HG03354 (cell line): Measurements from ENCODE around the gene CCDC157.
"Not testable (repeated sequence)": the region's sequence is repeated elsewhere in the genome, so short reads cannot be mapped to it uniquely, and the experiment has no call there.

ENCODE experiments used
- ATAC-seq: cut with Tn5 transposase; IDR thresholded peaks from one replicate; pipeline ENCODE4 v1.9.1; 2021; ENCODE audit warnings: mild to moderate bottlenecking; ENCODE audit not compliant: unreplicated experiment, poor library complexity, severe bottlenecking

CCDC157 gene

DNA sequence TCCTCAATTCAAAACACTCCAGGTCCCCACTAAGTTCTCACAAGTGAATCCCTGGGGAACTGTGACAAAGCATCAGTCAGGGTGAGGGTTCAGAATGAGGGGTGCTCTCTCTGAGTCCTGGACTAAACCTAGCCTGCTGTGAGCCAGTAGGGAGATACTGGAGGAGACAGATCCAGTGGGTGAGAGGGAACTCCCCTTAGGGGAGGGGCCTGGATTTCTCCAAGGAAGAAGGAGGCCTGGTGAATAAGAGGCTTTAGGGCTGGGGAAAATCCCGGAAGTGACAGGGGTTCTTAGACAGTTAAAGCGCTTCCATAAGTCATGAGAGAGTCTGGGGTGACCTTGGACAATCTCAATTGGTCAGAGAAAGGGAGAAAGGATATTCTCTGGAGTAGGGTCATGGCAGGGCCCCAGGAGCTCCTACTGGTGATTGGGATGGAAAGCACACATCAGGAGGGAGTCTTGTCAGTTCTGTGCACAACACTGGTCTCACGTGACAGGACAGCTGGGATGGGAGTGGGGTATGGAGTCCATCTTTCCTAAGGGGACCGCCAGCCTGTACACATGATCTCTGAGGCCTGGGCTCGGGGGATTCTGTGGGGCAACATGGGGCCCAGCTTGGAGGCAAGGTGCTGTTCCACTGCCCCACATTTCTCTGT lies 31.6 kb upstream of the CCDC157 start:
- no peak for ATAC-seq

DNA sequence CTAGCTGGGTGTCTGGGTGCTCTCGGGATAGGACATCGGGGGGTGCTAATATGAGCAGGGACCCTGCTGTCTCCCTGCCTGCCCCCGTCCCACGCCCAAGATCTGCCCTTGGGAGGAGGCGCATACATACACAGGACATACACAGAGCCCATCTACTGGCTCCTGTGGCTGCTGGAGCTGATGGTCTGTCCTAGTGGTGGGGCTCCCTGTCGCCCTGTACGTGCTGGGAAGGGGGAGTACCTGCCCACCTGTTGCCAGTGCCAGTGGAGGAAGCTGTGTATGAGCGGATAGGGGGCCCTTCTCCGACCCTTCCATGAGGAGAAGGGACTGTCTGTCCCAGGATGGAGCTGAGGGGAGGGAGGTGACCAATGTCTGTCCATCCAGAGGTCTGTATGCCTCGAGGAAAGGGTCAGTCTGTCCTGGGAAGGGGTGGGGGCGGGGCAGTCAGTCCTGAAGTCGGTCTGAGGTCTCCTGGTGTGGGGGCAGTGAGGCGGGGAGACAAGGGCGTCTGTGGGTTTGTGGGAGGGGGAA lies 31.0 kb upstream of the CCDC157 start:
- ATAC-seq = no peak

DNA sequence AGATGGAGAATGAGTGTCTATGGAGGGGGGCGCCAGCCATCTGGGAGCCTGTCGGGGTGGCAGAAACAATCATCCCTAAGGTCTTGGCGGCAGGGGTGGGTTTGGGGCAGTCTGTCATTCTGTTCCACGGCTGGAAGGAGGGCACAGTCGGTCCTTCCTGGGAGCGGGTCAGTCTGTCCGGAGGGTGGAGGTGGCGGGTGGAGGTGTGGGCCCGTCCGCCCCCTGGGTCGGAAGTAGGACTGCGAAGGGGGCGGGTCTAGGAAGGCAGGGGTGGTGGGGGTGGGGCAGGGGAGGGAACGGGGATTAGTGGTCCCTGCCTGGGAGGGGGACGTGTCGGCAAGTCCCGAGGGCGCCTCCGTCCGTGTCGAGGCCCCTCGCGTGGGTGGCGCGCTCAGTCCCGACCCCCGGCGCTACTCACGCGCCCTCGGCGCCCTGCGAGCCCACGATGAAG lies 30.5 kb upstream of the CCDC157 start:
- peak; percentile 26 for ATAC-seq

DNA sequence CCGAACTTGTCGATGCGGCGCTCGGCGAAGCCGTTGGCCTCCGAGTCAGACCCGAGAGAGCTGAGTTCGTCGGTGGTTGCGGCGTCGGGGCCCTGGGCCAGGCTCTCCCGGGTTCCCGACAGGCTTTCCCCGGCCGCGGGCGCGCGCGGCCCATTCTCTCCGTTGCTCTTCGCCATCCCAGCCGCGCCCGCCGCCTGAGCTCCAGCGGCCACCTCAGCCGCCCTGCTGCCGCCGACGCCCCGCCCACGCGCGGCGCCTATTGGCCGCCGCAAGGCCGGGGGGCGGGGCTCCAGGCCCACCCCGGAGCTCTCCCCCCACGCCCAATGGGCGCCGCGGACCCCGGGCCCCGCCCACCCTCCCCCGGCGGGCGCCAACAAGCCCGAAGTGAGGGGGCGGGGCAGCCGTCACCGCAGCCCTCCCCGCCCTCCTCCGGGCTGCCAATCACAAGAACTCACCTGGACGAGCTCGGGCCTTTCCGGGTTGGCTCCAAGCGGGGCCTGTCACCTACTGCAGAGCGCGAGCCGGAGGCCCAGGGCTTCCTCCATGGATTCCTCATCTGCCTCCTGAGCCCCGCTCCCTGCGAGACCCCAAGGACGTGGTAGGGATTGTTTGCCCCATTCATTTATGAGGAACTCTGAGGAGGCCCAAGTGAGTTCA lies 30.0 kb upstream of the CCDC157 start, which contains the start of gene TBC1D10A:
Gene TBC1D10A (minus strand): TSS at position 236 of the 657 bp plus-strand sequence. CDS start 60 bp downstream, at position 176.
- ATAC-seq = peak; percentile 87

DNA sequence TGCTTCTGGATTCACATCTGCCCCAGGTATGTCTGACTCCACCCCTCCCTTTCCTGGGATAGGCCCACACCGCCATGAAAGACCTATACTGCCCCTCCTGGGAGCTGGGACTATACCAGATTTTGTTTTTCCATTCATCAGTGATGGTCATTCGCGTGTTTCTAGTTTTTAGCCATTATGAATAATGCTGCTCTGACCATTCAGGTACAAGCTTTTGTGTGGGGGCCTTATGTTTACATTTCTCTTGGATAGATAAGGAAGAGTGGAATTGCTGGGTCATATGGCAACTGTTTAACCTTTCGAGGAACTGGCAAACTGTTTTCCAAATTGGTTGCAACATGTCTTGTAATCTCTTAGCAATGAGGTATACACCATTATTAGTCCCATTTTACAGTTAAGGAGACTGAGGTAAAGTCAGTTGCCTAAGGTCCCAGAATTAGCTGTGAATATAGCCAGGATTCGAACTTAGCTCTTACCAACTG lies 28.9 kb upstream of the CCDC157 start:
- ATAC-seq = no peak

DNA sequence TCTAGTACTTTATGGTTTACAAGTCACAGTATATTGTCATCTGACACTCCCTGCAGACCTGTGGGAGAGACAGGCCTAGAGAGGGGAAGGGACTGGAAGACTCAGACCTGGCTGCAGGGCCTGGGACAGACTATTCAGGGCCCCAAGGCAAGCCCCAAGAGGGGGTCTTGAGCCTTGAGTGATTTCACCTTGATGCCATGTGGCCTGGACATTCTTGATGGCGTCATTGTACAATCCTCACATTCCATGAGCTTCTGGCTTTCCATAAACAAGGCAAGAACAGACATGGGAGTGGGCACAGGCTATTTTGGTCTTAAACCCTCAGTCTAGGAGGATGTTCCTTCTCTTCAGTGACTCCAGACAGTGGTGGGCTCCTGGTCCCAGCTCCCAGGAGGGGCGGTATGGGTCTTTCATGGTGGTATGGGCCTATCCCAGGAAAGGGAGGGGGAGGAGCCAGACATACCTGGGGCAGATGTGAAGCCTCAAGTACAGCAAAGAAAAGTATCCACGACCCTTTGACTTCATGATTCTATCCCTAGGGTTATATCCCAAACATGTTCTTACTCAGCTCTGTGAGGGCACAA lies 28.2 kb upstream of the CCDC157 start:
- no peak for ATAC-seq

DNA sequence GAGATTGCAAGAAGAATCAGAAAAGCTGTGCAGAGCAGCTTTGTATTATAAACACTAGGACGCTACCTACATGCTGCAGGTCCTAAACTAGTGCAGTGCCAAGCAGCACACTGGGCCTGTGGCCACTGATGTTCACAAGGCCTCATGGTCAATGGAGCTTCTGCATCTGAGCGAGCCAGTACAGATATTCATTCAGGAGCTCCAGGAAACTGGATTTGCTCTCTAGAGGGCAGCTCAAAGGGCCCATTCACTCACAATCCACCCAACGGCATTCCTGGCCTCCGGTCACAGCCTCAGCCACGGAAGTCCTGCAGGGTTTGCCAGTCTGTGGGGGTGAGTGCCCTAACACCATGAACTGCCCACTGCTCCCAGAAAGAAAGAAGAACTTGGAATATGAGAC lies 24.3 kb upstream of the CCDC157 start:
- ATAC-seq = no peak

DNA sequence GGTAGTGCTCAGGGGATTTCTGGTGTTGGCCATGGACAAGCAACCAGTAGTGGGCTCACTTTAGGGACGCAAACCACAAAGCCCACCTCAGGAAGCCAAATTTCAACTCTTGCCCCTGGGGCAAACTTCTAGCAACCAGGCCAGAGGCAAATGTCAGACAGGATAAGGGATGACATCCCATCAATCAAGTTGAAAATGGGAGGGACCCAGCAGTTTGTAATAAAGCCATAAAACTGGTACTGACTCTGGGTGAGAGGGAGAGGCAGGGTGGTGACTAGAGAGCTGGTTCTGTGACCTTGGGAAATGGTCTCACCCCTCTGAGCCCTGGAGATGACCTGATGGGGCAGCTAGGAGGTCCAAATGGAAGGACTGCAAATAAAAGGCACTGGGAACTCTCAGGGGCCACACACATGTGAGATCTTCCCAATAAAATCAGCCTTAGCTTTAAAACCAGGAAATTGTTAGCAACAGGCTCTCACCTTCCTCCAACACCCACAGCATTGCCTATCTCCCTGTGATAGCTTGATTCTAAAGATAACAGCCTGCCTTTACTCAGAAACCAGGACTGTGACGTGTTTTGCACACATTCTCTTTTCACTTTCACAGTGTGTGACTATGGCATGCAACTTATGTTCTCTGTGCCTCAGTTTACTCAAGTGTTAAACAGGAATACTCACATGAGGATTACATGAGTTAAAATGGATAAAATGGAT lies 23.7 kb upstream of the CCDC157 start:
- no peak for ATAC-seq

DNA sequence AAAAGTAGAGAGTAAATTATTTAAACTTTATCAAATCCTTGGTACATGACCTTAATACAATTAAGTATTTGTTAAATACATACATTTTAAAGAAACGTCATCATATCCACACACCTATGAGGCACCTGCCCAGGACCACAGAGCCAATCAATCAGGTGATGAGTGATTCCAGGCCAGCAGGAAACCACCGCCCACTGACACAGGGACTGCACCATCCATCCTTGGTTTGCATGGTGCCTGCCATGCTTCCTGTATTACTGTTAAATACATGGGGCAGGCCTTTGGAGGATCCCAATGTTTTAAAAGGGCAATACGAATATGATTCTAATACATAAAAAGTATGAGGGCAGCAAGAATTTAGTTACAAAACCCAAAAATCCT lies 23.1 kb upstream of the CCDC157 start:
- no peak for ATAC-seq

DNA sequence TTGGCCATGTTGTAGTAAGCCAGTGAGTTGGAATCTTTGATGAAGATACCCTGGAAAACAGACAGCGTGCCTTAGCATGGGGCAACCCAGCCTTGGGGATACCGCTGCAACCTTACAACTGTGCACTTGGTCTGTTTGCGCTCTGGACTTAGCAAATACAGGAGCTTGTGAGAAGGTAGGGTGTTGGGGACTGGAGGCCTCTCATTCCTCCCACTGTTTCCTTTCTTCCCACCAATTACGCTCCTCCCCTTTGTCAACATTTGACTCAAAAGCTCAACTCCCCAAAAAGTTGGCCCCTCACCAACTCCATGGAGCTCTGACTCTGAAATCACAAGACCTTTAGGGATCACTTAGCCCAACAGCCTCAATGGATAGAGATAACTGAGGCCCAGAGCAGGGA lies 22.2 kb upstream of the CCDC157 start:
- ATAC-seq = no peak

DNA sequence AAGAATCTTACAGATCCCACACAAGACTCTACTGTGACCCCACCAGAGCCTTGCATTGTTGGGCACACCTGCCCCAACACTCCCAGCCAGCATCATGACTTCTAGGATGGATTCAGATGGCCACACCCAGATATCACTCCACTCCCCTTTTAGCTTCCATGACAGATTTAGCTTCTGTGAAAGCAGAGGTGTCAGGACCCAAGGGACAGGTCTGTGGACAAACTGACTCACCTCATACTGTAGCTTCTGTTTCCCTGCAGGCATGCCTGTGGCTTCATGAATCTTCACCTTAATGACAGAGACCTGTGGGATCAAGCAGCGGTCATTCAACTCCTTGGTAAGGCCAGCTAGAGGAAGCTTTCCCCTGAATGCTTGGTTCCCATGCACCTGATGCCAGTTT lies 21.6 kb upstream of the CCDC157 start:
- no peak for ATAC-seq

DNA sequence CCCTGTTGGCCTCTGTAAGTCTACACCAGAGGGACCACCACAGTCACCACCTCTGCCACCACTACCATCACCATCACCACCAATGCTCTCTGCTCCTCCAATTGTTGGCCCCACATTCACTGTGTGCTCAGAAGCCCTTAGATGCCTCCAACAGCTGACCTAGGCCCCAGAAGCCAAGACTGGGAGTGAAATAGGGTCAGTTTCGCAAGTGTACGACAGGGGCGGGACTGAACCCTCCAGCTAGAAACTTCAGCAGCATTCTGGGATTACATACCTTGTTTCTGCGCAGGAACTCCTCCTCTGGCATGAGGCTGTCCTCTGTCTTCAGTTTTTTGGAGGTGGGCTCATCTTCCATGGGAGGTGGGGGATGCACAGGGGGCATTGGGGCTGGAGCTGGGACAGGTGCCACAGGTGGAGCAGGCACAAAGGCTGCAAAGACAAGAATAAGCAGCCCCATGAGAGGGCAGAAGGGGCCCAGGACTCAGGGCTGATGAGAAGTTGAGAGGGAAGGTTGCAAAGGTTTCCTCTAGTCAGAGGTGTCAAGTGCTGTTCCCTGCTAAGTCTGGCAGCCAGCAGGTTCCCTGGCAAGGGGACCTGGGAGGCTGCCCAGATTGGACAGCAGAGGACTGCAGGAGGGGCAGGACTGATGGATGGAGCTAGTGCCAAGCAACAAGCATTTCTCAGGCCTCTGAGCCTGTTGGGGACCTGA lies 19.9 kb upstream of the CCDC157 start:
- ATAC-seq = no peak

DNA sequence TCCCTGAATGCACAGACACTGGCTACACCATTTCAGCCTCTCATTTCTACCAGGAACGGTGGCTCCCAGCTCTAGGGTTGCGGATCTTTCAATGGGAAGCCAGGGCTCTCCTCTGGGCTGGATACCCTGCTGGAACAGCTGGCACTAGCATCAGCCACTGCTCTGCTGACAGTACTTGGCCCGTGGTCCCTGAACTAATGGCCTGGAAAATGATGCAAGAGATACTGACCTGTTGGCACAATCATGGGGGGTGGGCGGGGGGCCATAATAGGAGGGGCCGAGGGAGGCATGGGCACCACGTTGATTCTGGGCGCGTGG lies 19.4 kb upstream of the CCDC157 start:
- ATAC-seq = no peak

DNA sequence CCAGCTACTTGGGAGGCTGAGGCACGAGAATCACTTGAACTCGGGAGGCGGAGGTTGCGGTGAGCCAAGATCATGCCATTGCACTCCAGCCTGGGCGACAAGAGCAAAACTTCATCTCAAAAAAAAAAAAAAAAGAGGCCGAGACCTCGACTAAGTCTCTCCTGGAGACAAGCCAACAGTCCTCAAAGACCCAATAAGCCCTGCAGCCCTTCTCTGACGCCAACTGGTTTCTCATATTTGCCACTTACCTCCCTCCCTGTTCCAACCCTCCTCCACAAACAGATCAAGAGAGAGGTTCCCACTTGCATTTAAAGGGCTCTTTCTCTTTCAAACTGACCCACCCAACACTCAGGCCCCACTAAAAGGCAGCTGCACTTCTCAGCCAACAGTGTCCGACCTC lies 18.5 kb upstream of the CCDC157 start:
- not testable (repeated sequence) for ATAC-seq

DNA sequence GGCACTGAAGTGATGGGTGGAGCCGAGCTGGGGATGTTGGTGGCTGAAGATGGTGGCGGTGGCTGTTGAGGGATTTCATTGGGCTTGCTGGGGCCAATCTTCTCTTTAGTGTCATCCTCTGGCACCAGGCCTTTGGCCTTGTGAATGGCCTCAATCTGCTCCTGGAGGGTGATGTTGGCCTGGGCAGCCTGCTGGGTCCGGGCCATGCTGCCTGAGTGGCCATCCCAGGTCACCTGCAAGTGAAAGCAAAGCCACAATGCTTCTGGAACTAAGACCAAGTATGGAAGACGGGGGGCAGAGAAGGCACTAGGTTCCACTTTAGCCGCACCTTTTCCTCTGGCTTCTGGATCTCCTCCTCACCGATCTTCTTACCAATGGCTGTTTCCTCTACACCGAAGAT lies 18.0 kb upstream of the CCDC157 start:
- no peak for ATAC-seq

DNA sequence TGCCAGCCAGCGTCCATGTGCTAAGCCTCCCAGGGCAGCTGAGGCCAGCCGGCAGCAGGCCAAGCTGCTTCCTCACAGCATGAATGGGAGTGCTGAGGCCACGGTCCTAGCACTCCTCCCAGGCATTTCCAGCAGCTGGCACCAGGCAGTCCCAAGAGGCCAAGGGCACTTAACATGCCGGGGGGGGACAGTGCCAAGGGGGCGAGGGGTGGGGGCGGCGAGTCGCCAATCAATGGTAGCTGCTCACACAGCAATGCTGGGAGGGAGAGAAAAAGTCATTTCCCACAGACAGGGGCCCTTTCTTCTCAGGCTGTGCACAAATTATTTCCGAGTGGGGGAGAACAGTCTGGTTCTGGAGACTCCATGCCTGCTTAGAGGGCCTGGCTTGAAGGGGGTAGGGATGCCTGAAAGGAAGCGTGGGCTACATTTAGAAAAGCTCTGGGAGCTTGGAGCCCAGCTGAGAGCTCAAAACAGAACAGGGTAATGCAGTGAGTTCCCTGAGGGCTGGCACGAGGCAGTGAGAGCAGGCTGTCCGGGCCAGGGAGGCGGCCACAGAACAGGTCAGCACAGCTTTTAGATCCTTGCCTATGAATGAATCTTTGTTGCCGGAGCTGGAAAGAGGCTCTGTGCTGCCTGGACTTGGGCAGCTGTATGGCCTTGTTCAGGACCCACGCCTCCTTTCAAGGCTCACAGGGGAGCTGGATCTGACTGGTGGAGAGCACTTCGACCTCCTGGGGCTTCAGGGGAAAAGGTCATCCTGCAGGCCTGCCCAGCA lies 15.7 kb upstream of the CCDC157 start:
- no peak for ATAC-seq

DNA sequence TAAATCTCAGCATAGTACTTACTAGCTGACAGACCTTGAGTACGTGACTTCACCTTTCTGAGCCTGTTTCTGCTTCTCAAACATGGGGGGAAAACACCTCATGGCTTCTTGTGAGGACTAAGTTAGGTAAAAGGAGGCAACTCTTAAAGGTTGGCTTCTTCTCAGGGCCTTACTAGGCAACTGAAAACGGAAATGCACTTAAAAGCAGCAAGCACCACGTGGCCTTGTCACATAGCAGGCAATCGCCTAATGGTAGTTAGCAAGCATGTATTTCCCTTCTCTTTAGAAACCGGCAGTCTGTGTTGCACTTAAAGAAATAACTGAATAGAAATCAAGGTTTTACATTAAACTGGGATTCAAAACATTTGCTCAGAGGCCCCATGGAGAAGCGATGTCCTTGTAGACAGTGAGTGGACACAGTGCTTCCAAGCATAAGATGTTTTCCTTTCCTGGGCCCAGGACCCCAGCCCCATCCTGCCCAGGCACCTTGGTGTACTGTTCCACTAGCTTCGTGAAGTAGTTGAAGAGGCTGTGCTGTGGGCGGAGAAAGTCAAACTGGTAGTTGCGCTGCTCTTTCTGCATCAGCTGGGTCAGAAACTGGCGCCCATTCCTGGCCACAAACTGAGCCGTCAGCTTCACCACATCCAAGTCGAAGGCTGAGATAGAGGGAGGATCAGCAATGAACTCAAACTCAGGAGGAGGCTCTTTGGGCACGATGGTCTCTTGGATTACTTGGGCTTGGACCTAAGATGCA lies 12.2 kb upstream of the CCDC157 start:
- ATAC-seq = no peak

DNA sequence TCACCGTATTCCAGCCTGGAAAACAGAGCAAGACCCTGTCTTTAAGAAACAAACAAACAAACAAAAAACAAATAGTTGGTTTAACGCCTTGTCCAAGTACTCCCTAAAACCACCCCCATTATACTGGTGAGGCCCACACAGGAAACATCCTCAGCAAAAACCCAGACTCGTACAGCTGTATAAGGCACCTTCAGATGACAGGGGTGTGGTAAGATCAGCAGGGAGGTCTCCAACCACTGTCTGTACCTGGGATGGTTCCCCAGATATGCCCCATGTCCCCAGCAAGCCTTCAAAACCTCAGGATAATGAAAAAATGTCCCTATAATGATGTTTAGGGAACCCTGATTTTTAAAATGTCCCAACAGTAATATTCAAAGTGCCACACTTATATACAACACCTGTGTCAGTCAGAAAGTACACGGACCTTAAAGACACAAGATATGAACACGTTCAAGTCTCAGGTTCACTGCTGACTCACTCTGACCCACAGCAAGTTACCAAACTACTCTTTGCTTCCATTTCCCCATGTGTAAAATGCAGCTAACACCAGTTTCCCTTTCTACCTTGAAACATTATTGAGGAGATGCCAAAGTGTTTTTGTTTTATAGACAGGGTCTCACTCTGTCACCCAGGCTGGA lies 9.4 kb upstream of the CCDC157 start:
- ATAC-seq = no peak
